Activated T-cell treated with anti-CD3 and anti-CD28 coated beads for 1 hour (primary cell): ENCODE measurements around the gene GHR.

Experiments
- DNase-seq: peaks from one replicate; pipeline ENCODE4 v3.0.0-alpha.2; 2020; ENCODE audit warnings: low read depth

The GHR gene

GRCh38 chr5:42462083-42462482 lies 38.8 kb downstream of the GHR start:
- no peak for DNase-seq

GRCh38 chr5:42467572-42467971 lies 44.3 kb downstream of the GHR start:
- no peak for DNase-seq

DNA sequence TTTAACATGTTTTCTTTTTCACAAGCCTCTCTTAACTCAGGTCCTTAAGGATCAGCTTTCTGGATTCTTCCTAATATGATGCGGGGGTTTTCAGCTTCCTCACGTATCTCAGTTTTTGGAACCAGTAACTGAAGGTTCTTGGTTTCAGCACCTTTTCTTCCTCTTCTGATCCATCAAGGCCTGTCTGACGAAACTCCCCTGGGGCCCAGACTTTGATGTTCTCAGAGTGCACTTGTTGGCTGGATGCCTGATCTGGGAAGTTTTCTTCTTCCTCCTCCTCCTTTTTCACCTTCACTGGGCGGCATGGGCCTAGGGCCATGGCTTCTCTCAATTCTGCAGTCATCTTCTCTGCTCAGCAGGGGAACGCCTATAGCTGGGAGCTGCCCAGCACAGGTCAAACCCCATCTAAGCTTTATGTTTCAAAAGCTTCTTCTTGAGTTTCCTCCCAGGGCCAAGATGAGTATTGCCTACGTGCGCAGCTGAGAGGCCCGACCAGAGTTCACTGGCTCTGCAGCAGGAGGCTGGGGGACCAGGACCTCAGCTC lies 44.8 kb downstream of the GHR start:
- DNase-seq, result no peak

- no peak for DNase-seq
Measured at GRCh38 chr5:42483472-42484154, 60.4 kb downstream of the GHR start.

GRCh38 chr5:42487077-42487476 lies 63.8 kb downstream of the GHR start:
- no peak for DNase-seq

DNA sequence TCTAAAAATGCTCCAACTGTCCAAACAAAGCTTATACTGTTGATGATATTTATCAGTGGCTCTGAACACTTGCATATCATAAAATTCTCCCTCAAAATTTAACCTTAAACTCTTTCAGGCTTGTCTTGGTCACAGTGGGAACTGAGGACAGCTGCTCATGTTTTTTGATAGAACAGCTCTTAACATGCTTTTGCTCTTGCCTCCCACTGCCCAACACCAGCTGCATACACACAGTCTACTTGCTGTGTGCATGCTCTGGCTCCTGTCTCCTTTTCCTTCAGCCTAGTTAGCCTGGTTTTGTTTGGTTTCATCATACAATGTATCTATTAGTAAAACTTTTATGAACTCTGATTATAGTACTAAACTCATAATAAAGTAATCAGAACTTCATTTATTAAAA lies 64.6 kb downstream of the GHR start:
- DNase-seq, result no peak

DNA sequence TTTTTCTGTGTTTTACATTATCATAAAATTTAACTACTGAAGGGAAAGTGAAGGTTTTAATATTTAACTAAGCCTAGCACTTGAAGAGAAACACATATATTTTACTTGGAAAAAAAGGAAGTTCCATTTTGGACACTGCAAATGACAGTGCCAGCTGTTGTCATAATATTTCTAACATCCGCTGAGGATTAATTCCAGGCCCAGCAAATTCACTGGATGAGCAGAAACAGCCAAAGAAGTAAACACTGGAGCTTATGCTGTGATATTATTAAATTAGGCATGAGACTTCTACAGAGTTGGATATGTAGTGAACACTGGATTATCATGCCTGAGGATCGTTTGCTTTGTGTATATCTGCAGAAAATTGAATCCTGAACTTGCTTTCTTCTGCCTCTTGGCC lies 67.6 kb downstream of the GHR start:
- DNase-seq, result no peak

- DNase-seq, result no peak
Measured at GRCh38 chr5:42491699-42492098, 68.5 kb downstream of the GHR start.

- no peak for DNase-seq
Measured at GRCh38 chr5:42492974-42493373, 69.7 kb downstream of the GHR start.

DNA sequence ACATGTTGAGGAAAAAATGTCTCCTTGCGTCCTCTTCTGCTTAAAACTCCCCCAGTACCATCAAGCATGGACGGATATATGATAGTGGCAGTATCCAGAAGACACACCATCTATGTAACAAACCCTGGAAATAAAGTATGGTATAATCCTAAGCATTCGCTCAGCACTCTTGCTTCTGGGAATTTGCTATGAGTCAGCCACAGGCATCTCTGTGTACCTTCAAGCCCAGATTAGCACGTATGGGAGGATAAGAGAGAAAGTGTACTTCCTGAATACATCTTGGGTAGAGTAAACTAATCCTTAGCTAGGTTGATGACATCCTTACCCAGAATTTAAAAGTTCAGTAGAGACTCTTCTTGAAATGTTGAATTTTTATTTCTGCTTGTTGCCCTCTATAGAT lies 71.2 kb downstream of the GHR start:
- DNase-seq, result no peak

GRCh38 chr5:42495914-42496313 lies 72.7 kb downstream of the GHR start:
- DNase-seq, result no peak

DNA sequence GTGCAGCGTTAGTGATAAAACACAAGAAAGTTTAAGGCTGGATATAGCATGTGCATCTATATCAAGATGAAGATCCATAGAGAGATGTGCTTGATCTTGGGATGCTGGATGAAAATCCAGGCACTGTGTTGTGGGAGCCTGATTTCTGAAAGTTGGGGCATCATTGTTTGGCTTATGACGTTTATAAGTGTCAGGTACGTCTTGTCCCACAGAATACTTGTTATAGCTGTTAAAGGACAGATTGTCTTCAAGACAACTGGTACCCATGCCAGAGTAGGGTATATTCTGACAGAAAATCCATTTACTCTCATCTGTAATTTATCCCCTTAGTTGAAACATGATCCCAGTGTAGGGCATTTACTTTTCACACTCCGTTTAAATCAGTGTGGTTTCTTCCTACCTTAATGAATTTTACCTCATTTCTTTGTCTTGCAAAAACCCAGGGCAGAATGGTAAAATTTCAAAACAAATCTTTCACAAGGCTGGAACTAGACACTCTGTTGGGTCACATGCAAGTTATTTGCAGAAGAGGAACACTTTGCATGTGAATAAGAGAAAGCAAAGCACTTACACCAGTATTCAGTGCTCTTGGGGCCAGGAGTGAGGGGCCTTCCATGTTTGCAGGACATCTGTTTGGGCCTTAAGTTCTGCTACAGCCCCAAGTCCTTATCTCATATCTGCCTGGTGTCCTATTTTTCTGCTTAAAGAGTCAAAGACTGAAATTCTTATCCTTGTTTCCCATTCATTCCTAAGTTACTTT lies 73.3 kb downstream of the GHR start:
- DNase-seq, result no peak

- no peak for DNase-seq
Measured at GRCh38 chr5:42498000-42498399, 74.8 kb downstream of the GHR start.

GRCh38 chr5:42499016-42499415 lies 75.8 kb downstream of the GHR start:
- DNase-seq, result no peak

DNA sequence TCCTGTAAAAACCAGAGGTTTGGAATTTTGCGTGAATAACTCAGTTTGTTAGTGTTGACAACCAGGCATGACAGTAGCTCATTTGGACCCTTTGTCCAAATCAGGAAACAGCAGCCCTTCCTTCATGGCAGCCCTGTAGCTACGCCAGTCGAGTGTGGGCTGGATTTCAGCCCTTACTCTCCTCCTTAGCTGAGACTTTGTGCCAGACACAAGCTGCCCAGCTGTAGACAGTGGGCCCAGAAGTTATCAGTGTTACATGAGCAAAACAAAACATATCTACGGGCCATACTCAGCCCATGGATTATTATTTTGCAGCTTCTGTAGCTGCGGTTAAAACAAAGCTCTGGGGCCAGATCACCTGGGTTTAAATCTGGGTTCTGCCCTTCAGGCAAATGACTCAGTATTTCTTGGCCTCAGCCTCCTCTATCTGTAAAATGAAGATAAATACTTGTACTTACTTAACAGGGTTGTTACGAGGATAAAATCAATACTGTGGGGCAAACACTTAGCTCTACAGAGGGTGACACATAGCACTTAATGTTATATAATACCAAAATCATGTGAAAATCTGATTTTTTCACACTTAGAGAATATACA lies 76.9 kb downstream of the GHR start:
- DNase-seq, result no peak

DNA sequence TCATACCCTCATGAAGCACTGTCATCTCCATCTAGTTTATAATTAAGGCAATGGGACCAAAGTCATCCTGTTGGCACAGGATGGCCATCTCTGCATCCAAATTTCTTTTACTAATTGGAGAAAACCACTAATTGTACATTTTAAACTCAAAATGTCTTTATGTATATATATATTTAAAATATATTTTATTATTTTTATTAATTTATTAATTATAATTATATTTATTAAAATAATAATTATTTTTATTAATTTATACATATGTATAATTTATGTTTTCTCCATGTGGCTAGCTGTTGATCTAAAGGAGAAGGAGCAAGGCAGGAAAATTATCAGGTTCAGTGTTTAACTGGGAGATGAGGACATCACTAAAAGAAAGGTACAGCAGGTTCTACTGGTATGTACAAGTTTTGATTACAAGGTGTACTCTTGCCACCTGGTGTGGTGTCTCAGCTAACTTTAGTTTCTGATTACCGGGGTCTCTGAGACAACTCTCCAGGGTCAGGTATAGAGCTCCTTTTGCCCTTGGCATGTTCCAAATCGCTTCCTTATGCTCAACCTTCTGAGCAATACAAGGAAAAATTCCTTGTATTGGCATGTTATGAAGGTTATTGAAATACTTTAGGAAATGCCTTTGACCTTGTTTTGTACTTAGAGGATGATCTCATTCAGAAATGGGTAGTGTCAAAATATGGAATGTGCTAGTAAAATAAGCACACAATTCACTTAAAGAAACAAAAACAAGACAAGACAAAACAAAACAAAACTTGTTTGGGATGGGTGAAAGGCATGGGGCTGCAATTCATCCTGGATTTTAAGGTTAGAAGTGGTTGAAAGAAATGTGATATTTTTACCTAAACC lies 79.6 kb downstream of the GHR start:
- DNase-seq, result no peak

DNA sequence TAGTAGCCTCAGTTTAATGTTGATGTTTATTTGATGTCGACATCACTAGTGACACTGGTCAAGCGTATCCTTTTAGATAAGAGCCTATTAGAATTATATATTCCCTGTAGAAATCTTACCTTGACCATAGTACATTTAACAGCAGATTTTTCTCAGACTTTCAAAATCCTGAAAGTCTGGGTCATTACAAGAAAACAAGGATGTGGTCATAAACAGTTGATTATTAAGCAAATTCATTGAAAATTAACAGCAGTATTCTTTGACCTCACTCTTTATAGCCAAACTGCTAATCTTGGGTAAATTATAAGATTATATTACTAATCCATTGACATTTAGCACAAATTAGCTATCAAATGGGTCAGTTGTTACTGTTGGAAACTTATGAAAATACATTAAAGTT lies 83.4 kb downstream of the GHR start:
- DNase-seq, result no peak

GRCh38 chr5:42507451-42508097 lies 84.3 kb downstream of the GHR start:
- no peak for DNase-seq

DNA sequence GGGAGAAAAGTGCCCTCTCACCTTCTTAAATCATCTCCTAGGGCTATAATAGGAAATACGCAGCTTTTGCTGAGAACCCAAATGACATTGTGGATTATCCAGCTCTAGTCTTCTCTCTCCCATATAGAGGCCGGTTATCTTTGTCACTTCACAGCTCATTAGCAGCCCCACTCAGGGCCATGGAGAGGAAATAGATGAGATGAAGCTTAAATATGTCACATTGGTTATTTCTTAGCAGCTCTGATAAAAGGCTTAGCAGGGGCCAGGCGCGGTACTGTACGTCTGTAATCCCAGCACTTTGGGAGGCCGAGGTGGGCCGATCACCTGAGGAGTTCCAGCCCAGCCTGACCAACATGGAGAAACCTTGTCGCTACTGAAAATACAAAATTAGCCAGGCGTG lies 90.0 kb downstream of the GHR start:
- DNase-seq, result no peak

- no peak for DNase-seq
Measured at GRCh38 chr5:42514754-42515153, 91.5 kb downstream of the GHR start.

DNA sequence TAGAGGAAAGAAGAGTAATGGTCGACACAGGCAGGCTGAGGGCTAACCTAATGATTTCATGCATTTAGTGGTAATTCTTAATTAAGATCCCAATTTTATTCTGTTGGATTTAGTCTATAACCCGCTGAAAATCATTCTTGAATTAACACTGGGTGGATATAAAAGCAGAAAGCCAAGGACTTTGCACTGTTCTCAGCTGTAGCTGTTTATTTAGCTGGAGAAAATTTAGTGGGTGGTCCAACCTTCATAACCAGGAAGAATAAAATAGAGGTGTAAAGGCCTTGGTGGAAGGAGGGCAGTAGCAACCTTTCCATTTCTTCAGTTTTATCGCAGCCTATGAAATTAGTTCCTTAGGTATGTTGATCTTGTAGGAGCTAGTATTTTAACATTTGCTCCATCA lies 92.3 kb downstream of the GHR start:
- DNase-seq, result no peak
